Fibroblast of lung (primary cell): ENCODE results near the gene FAM149B1. TPM values are rescaled to one million over a fixed set of nuclear protein-coding genes. Genes with fewer than 3 reads are reported as not detected.

Experiments
- DNase-seq, 2 donors: peaks; one replicate each; pipeline versions ENCODE4 v3.0.0 to v3.0.0-alpha.2; 2010; ENCODE audit warnings: low read depth in 2 of 2
- H2AFZ ChIP-seq: 2 replicates; pipeline ENCODE4 v1.5.1; 2012; ENCODE audit warnings: low read length, control low read depth, inconsistent platforms
- H3K27ac ChIP-seq: 2 replicates; pipeline ENCODE4 v1.5.1; 2011; ENCODE audit warnings: low read length, control low read depth; ENCODE audit not compliant: insufficient read depth
- H3K27me3 ChIP-seq: 2 replicates; pipeline ENCODE4 v1.5.1; 2011; ENCODE audit warnings: mild to moderate bottlenecking, low read length; ENCODE audit not compliant: control insufficient read depth, insufficient read depth
- H3K36me3 ChIP-seq: 2 replicates; pipeline ENCODE4 v1.5.1; 2011; ENCODE audit warnings: low read length; ENCODE audit not compliant: control insufficient read depth, insufficient read depth
- H3K4me1 ChIP-seq: 2 replicates; pipeline ENCODE4 v1.5.1; 2011; ENCODE audit warnings: low read length; ENCODE audit not compliant: control insufficient read depth, insufficient read depth; ENCODE audit errors: extremely low read depth
- H3K4me2 ChIP-seq: 2 replicates; pipeline ENCODE4 v1.5.1; 2011; ENCODE audit warnings: low read length, control low read depth; ENCODE audit not compliant: insufficient read depth; ENCODE audit errors: extremely low read depth
- H3K4me3 ChIP-seq, 4 experiments: fragments of 200-600 bp in 1 of 4; sonication (generic) in 1 of 4; replicated peaks in 1 of 4; 2 replicates each; pipeline ENCODE4 v1.5.1; 2011 to 2016; ENCODE audit warnings: low read length in 4 of 4, low read depth in 3 of 4, mild to moderate bottlenecking in 3 of 4, control low read depth in 2 of 4, inconsistent platforms in 1 of 4, mixed read lengths in 1 of 4; ENCODE audit not compliant: insufficient read depth in 1 of 4; ENCODE audit errors: control extremely low read depth in 1 of 4
- H3K79me2 ChIP-seq: 2 replicates; pipeline ENCODE4 v1.5.1; 2012; ENCODE audit warnings: mild to moderate bottlenecking, low read length, inconsistent platforms; ENCODE audit not compliant: control insufficient read depth, insufficient read depth
- H3K9ac ChIP-seq: 2 replicates; pipeline ENCODE4 v1.5.1; 2011; ENCODE audit warnings: mild to moderate bottlenecking, low read length, control low read depth; ENCODE audit not compliant: insufficient read depth
- H3K9me3 ChIP-seq: 2 replicates; pipeline ENCODE4 v1.5.1; 2012; ENCODE audit warnings: low read depth, low read length; ENCODE audit not compliant: control insufficient read depth, insufficient read depth
- H4K20me1 ChIP-seq: 2 replicates; pipeline ENCODE4 v1.5.1; 2011; ENCODE audit warnings: low read length; ENCODE audit not compliant: control insufficient read depth, insufficient read depth; ENCODE audit errors: extremely low read depth
- CTCF ChIP-seq, 2 donors: IDR thresholded peaks in 1 of 2; conservative IDR thresholded peaks in 1 of 2; 1 replicate in 1 of 2; 2 replicates in 1 of 2; pipeline ENCODE4 v1.5.1; 2011 to 2012; ENCODE audit warnings: low read length in 2 of 2, control low read depth in 1 of 2, inconsistent platforms in 1 of 2, low read depth in 1 of 2, mild to moderate bottlenecking in 1 of 2
- EZH2 ChIP-seq: IDR thresholded peaks from 2 replicates; pipeline ENCODE4 v1.5.1; 2012; ENCODE audit warnings: low read length, control low read depth, mild to moderate bottlenecking; ENCODE audit errors: missing control alignments
- polyA plus RNA-seq, 2 donors: library from polyadenylated mRNA; depleted of rRNA in 1 of 2; stranded (reverse) in 1 of 2; unstranded in 1 of 2; fragments of >200 nt; gene quantifications; 2 replicates each; pipeline ENCODE4 v1.2.1, GENCODE V29; 2011 to 2012; ENCODE audit warnings: missing spikeins in 1 of 2
- total RNA-seq: library from RNA; depleted of rRNA; stranded (reverse); fragments of >200 nt; gene quantifications from 2 replicates; pipeline ENCODE4 v1.2.1, GENCODE V29; 2014

Gene FAM149B1
- total and polyA plus RNA-seq, 2 donors (not counting 1 experiment from before 2014, with no cell fraction given), result 38.9 to 44.9 TPM

- no peaks in the 10 kb centered on the region for H4K20me1 ChIP-seq
- H2AFZ ChIP-seq, result no peak overlapping the region
- no peak overlapping the region for H3K4me2 ChIP-seq
- H3K4me3 ChIP-seq, result no peak overlapping the region
- H3K79me2 ChIP-seq, result no peaks in the 10 kb centered on the region
- DNase-seq, result no peak
- TF ChIP-seq EZH2 (no peak), CTCF (conservative IDR thresholded peaks at IDR 0.05 in 1 of 2, IDR thresholded peaks at IDR 0.05 in 1 of 2; ENCODE audit: low read depth in 1 of 2, low read length in 2 of 2) (no peak)
- no peak overlapping the region for H3K27ac ChIP-seq
- H3K4me1 ChIP-seq, result no peaks in the 10 kb centered on the region
- H3K27me3 ChIP-seq, result no peaks in the 10 kb centered on the region
- no peak overlapping the region for H3K9ac ChIP-seq
- H3K36me3 ChIP-seq, result no peaks in the 10 kb centered on the region
- no peaks in the 10 kb centered on the region for H3K9me3 ChIP-seq
Measured at GRCh38 chr10:73261362-73261995, 93.6 kb downstream of the FAM149B1 start.

GRCh38 chr10:73262105-73262730 is 94.3 kb downstream of the FAM149B1 start:
- no peak overlapping the region for H2AFZ ChIP-seq
- no peaks in the 10 kb centered on the region for H4K20me1 ChIP-seq
- H3K4me2 ChIP-seq, result no peak overlapping the region
- H3K9me3 ChIP-seq, result no peaks in the 10 kb centered on the region
- H3K9ac ChIP-seq, result no peak overlapping the region
- DNase-seq, result peak; percentile 86 to 91
- no peaks in the 10 kb centered on the region for H3K27me3 ChIP-seq
- no peaks in the 10 kb centered on the region for H3K79me2 ChIP-seq
- TF ChIP-seq CTCF (conservative IDR thresholded peaks at IDR 0.05 in 1 of 2, IDR thresholded peaks at IDR 0.05 in 1 of 2; ENCODE audit: low read depth in 1 of 2, low read length in 2 of 2), result no peak
- TF ChIP-seq EZH2, result no peak
- H3K4me3 ChIP-seq, result no peak overlapping the region
- no peaks in the 10 kb centered on the region for H3K36me3 ChIP-seq
- no peaks in the 10 kb centered on the region for H3K4me1 ChIP-seq
- H3K27ac ChIP-seq, result no peak overlapping the region

GRCh38 chr10:73262880-73263555 is 95.1 kb downstream of the FAM149B1 start:
- Histone ChIP-seq H3K27me3 (no peaks in the 10 kb centered on the region), H2AFZ (no peak overlapping the region), H4K20me1 (no peaks in the 10 kb centered on the region), H3K79me2 (no peaks in the 10 kb centered on the region), H3K4me1 (no peaks in the 10 kb centered on the region), H3K36me3 (no peaks in the 10 kb centered on the region), H3K4me3 (no peak overlapping the region), H3K27ac (no peak overlapping the region), H3K9ac (no peak overlapping the region), H3K9me3 (no peaks in the 10 kb centered on the region), H3K4me2 (no peak overlapping the region)
- no peak for TF ChIP-seq EZH2
- TF ChIP-seq CTCF (conservative IDR thresholded peaks at IDR 0.05 in 1 of 2, IDR thresholded peaks at IDR 0.05 in 1 of 2; ENCODE audit: low read depth in 1 of 2, low read length in 2 of 2), result no peak
- no peak for DNase-seq
